Measurements from ENCODE around the gene METTL27. TPM values are rescaled to one million over a fixed set of nuclear protein-coding genes. Genes with fewer than 3 reads are reported as not detected.

METTL27 gene
- total and polyA plus RNA-seq, 3 experiments from 2014 or later: not detected

DNA sequence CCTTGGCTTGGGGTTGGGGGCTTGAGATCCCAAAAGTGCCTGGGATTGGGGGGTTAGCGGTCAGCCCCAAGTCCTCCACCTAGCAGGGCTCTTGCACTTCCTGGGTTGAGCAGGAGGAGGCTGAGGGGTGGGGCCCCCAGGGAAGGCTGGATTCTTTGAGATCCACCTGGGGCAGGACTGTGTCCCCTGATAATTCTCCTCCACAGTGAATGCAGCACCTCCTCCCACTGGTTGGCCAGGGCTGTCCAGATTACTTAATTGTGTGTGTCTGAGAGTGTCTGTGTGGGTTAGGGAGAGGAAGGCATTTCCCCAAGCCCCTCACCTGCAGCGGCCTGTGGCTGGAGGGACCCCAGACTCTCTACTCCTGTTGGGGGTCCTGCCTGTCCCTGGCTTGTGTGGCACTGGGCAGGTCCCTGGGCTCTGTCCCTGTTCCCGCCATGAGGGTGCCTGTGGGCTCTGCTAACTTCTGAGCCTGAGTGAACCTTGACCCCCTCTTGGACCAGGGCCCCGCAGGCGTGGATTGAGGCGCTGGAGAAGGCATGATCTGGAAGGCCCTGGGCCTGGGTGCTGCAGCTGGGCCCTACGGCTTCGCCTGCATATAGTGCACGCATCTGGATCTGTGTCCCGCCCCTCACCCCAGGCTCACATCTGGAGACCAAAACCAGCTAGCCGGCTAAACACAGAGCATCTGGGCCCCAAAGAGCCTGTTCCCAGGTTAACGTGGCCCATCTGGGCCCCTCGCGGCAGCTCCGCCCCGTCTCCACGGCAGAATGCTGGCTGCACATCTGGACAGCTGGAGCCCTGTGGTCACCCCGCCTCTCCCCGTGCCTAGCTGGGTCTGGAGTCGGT, 29.1 kb upstream of the METTL27 start:
- POLR2A ChIA-PET: no interaction called here

DNA sequence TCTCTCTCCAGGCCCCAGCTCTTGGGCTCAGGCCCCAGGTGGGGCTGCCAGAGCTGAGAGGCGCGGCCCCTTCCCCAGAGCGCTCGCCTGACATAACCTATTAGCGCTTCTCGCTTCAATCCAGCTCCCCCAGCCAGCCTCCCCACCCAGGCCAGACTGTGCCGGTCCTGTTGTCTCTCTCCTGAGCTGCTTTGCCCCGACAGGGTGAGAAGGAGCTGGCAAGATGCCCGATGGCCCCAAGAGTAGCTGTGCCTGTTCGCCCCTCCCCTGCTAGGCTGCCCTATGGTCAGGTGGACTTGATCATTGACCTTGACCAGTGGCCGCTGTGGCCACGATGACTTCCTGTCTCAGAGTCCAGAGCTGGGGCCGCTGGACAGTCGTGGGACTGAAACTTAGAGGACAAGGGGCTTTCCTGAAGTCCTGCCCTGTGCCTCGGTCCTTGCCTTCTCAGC, 27.8 kb upstream of the METTL27 start:
- no peak overlapping the region for H3K27ac Mint-ChIP-seq
- DNase-seq: no peak
- ChIA-PET POLR2A (no interaction called here), CTCF (no interaction called here)
- H3K9me3 ChIP-seq (ENCODE audit: low read length): no peaks in the 10 kb centered on the region
- H3K27ac ChIP-seq (ENCODE audit: low read depth, low read length): no peak overlapping the region
- no peaks in the 10 kb centered on the region for H3K36me3 Mint-ChIP-seq
- no peaks in the 10 kb centered on the region for H3K9me3 Mint-ChIP-seq
- no peak overlapping the region for H3K4me3 ChIP-seq (ENCODE audit: low read length)
- no peaks in the 10 kb centered on the region for H3K4me1 ChIP-seq (ENCODE audit: insufficient read depth, low read length)
- H3K36me3 ChIP-seq (ENCODE audit: insufficient read depth, low read length): no peaks in the 10 kb centered on the region
- H3K4me3 Mint-ChIP-seq: no peak overlapping the region
- no peaks in the 10 kb centered on the region for H3K4me1 Mint-ChIP-seq
- H3K27me3 Mint-ChIP-seq: peaks cover 0 to 1% of the 10 kb centered on the region in 2 donors
- no peaks in the 10 kb centered on the region for H3K27me3 ChIP-seq (ENCODE audit: insufficient read depth, low read length, poor library complexity, severe bottlenecking)

More for the DNA sequence above, 29.1 kb upstream of the METTL27 start:
- no peaks in the 10 kb centered on the region for H3K36me3 ChIP-seq (ENCODE audit: insufficient read depth, low read length)
- Mint-ChIP-seq H3K9me3 (no peaks in the 10 kb centered on the region), H3K27me3 (peaks cover 1 to 2% of the 10 kb centered on the region in 2 donors), H3K4me3 (no peak overlapping the region), H3K36me3 (no peaks in the 10 kb centered on the region), H3K4me1 (no peaks in the 10 kb centered on the region), H3K27ac (no peak overlapping the region)
- CTCF ChIA-PET: no interaction called here
- H3K4me1 ChIP-seq (ENCODE audit: insufficient read depth, low read length): no peaks in the 10 kb centered on the region
- no peaks in the 10 kb centered on the region for H3K27me3 ChIP-seq (ENCODE audit: insufficient read depth, low read length, poor library complexity, severe bottlenecking)
- H3K4me3 ChIP-seq (ENCODE audit: low read length): no peak overlapping the region
- H3K9me3 ChIP-seq (ENCODE audit: low read length): no peaks in the 10 kb centered on the region
- no peak for DNase-seq
- no peak overlapping the region for H3K27ac ChIP-seq (ENCODE audit: low read depth, low read length)

DNA sequence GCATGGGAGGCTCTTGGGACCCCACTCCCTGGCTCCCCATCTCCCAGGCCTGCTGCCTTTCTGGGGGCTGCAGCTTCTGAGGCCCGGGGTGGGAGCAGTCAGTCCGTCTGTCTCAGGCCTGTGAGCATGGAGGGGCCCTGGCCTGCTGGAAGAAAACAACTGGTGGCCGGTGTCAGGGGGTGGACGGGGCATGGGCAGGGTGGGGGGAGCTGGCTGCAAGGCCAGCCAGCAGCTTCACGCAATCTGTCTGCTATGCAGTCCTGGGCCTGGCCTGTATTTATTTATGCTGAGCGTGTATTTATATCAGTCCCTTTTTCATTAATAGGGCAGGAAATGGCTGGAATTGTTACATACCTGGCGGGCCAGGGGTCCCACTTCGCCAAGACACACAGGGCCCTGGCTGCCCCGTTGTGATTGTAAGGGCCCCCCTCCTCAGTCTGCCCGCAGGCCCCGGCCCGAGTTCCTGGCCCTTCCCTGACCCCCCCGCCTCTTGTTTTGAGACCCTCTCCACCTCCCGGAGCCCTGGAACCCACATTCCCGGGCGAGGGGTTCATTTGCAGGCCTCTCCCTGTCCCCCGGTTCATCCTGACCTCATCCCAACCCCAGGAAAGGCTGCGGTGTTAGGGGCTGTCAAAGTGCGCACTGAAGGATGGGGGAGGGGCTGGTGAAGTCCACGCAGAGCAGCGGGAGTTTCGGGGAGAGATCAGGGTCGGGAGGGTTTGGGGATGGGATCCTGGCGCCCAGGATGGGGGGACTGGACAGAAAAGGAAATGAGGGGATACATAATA, 26.9 kb upstream of the METTL27 start:
- no peak overlapping the region for H3K27ac ChIP-seq (ENCODE audit: low read depth, low read length)
- H3K9me3 Mint-ChIP-seq: no peaks in the 10 kb centered on the region
- H3K36me3 ChIP-seq (ENCODE audit: insufficient read depth, low read length): no peaks in the 10 kb centered on the region
- no peaks in the 10 kb centered on the region for H3K27me3 Mint-ChIP-seq
- H3K9me3 ChIP-seq (ENCODE audit: low read length): no peaks in the 10 kb centered on the region
- H3K4me3 Mint-ChIP-seq: no peak overlapping the region
- no peak overlapping the region for H3K27ac Mint-ChIP-seq
- no peaks in the 10 kb centered on the region for H3K36me3 Mint-ChIP-seq
- POLR2A ChIA-PET: no interaction called here
- no peaks in the 10 kb centered on the region for H3K4me1 ChIP-seq (ENCODE audit: insufficient read depth, low read length)
- H3K4me1 Mint-ChIP-seq: no peaks in the 10 kb centered on the region
- CTCF ChIA-PET: no interaction called here
- H3K4me3 ChIP-seq (ENCODE audit: low read length): no peak overlapping the region
- no peaks in the 10 kb centered on the region for H3K27me3 ChIP-seq (ENCODE audit: insufficient read depth, low read length, poor library complexity, severe bottlenecking)
- no peak for DNase-seq

DNA sequence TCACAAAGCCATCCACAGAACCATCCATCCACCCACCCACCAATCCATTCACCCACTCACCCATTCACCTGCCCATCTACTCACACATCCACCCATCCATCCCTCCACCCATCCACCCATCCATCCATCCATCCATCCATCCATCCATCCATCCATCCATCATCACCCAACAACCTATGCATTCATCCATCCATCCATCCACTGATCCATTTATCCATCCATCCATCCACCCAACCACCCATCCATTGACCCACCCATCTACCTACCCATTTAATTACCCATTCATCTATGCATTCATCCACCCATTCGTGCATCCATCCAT, 24.1 kb upstream of the METTL27 start:
- peaks cover 0 to 3% of the 10 kb centered on the region in 2 donors for H3K27me3 Mint-ChIP-seq
- Histone ChIP-seq H3K27ac (ENCODE audit: low read depth, low read length) (no peak overlapping the region), H3K36me3 (ENCODE audit: insufficient read depth, low read length) (no peaks in the 10 kb centered on the region), H3K4me1 (ENCODE audit: insufficient read depth, low read length) (no peaks in the 10 kb centered on the region), H3K9me3 (ENCODE audit: low read length) (no peaks in the 10 kb centered on the region), H3K27me3 (ENCODE audit: insufficient read depth, low read length, poor library complexity, severe bottlenecking) (no peaks in the 10 kb centered on the region), H3K4me3 (ENCODE audit: low read length) (no peak overlapping the region)
- no peaks in the 10 kb centered on the region for H3K4me1 Mint-ChIP-seq
- no peak overlapping the region for H3K27ac Mint-ChIP-seq
- ChIA-PET POLR2A (no interaction called here), CTCF (no interaction called here)
- no peaks in the 10 kb centered on the region for H3K9me3 Mint-ChIP-seq
- no peaks in the 10 kb centered on the region for H3K36me3 Mint-ChIP-seq
- DNase-seq: no peak
- H3K4me3 Mint-ChIP-seq: no peak overlapping the region

DNA sequence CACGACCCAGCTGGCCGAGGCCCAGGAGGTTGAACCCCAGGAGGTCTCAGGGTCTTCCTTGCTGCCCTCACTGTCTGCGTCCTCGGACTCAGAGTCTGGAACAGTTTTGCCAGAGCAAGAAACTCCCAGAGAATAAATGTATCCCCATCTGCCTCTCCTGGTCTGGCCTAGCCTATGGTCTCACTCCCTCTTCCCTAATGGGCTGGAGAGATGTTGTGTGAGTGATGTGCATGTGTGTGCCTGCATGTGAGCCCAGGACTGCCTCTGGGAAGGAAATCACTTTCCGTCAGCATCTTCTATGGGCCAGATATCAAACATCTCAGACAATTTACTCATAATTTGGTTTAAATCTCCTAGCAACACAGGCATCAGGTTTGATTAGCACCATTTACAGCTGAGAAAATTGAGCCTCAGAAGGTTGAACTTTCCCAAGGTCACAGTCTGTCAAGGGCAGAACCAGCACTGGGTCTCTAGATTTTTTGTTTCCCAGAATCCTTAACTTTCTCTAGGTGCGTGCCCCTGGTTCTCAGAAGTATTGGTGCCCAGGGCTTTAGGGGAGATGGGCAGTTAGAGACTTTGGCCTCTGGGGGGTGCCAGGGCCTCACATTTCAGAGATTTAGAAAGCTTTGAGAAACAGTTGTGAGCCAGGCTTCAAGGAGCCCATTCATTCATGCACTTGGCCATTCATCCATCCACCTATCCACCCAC, 23.6 kb upstream of the METTL27 start:
- no peak for DNase-seq
- Mint-ChIP-seq H3K27ac (no peak overlapping the region), H3K36me3 (no peaks in the 10 kb centered on the region), H3K4me1 (no peaks in the 10 kb centered on the region), H3K9me3 (no peaks in the 10 kb centered on the region), H3K4me3 (no peak overlapping the region), H3K27me3 (peaks cover 0 to 3% of the 10 kb centered on the region in 2 donors)
- no peaks in the 10 kb centered on the region for H3K27me3 ChIP-seq (ENCODE audit: insufficient read depth, low read length, poor library complexity, severe bottlenecking)
- H3K36me3 ChIP-seq (ENCODE audit: insufficient read depth, low read length): no peaks in the 10 kb centered on the region
- CTCF ChIA-PET: no interaction called here
- no peak overlapping the region for H3K4me3 ChIP-seq (ENCODE audit: low read length)
- H3K9me3 ChIP-seq (ENCODE audit: low read length): no peaks in the 10 kb centered on the region
- POLR2A ChIA-PET: no interaction called here
- H3K4me1 ChIP-seq (ENCODE audit: insufficient read depth, low read length): no peaks in the 10 kb centered on the region
- H3K27ac ChIP-seq (ENCODE audit: low read depth, low read length): no peak overlapping the region

DNA sequence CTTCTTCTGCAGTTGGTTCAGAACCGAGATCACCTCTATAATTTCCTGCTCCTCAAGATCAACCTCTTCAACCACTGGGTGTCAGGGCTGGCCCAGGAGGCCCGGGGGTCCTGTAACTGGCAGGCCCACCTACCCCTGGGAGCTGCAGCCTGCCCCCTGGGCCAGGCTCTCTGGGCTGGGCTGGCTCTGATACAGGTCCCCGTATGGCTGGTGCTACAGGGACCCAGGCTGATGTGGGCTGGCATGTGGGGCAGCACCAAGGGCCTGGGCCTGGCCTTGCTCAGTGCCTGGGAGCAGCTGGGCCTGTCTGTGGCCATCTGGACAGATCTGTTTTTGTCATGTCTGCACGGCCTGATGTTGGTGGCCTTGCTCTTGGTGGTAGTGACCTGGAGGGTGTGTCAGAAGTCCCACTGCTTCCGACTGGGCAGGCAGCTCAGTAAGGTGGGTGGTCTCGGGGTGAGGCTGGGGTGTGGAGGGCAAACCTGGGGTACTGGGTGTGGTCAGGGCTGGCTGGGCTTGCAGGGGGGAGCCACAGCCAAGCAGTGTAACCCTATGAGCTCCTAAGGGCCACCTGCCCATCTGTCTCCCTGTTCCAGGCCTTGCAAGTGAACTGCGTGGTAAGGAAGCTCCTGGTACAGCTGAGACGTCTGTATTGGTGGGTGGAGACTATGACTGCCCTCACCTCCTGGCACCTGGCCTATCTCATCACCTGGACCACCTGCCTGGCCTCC, 22.8 kb upstream of the METTL27 start:
- CTCF ChIA-PET: interaction anchor here (0.9 to 1.1 kb wide), 2 partner anchors 9 to 162 kb away, joined by 3 read pairs; no protein-coding TSS in a partner anchor
- Mint-ChIP-seq H3K36me3 (no peaks in the 10 kb centered on the region), H3K27ac (no peak overlapping the region), H3K4me1 (no peaks in the 10 kb centered on the region), H3K27me3 (peaks cover 0 to 3% of the 10 kb centered on the region in 2 donors), H3K9me3 (no peaks in the 10 kb centered on the region), H3K4me3 (no peak overlapping the region)
- H3K36me3 ChIP-seq (ENCODE audit: insufficient read depth, low read length): no peaks in the 10 kb centered on the region
- H3K27ac ChIP-seq (ENCODE audit: low read depth, low read length): no peak overlapping the region
- H3K27me3 ChIP-seq (ENCODE audit: insufficient read depth, low read length, poor library complexity, severe bottlenecking): no peaks in the 10 kb centered on the region
- no peaks in the 10 kb centered on the region for H3K9me3 ChIP-seq (ENCODE audit: low read length)
- no peaks in the 10 kb centered on the region for H3K4me1 ChIP-seq (ENCODE audit: insufficient read depth, low read length)
- DNase-seq: no peak
- no peak overlapping the region for H3K4me3 ChIP-seq (ENCODE audit: low read length)
- POLR2A ChIA-PET: no interaction called here

DNA sequence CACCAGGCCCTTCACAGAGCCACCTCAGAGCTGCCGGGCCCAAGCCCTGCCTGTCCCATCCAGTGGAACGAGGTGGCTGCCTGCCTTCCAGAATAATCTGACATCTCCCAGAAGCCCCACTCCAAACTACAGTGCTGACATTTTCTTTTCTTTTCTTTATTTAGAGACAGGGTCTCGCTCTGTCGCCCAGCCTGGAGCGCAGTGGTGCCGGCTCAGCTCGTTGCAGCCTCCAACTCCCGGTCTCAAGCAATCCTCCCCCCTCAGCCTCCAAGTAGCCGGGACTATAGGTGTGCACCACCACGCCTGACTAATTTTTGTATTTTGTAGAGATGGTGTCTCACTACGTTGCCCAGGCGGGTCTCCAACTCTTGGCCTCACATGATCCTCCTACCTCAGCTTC, 19.0 kb upstream of the METTL27 start:
- Mint-ChIP-seq H3K36me3 (no peaks in the 10 kb centered on the region), H3K4me3 (no peak overlapping the region), H3K27ac (no peak overlapping the region), H3K27me3 (peaks cover 6 to 9% of the 10 kb centered on the region in 2 donors), H3K9me3 (no peaks in the 10 kb centered on the region), H3K4me1 (no peaks in the 10 kb centered on the region)
- H3K4me3 ChIP-seq (ENCODE audit: low read length): no peak overlapping the region
- H3K4me1 ChIP-seq (ENCODE audit: insufficient read depth, low read length): no peaks in the 10 kb centered on the region
- ChIA-PET CTCF (no interaction called here), POLR2A (no interaction called here)
- no peaks in the 10 kb centered on the region for H3K27me3 ChIP-seq (ENCODE audit: insufficient read depth, low read length, poor library complexity, severe bottlenecking)
- no peaks in the 10 kb centered on the region for H3K9me3 ChIP-seq (ENCODE audit: low read length)
- H3K36me3 ChIP-seq (ENCODE audit: insufficient read depth, low read length): no peaks in the 10 kb centered on the region
- no peak overlapping the region for H3K27ac ChIP-seq (ENCODE audit: low read depth, low read length)
- DNase-seq: no peak

Data from CD8-positive, alpha-beta memory T cell (primary cell).